H1 (cell line): ENCODE data around the gene MITF.

ENCODE experiments used
- HDAC6 ChIP-seq: IDR thresholded peaks from one replicate; pipeline ENCODE4 v1.7.1; 2012; ENCODE audit warnings: low read depth, mild to moderate bottlenecking, inconsistent platforms, low read length, moderate library complexity
- SIX5 ChIP-seq: IDR thresholded peaks from 2 replicates; pipeline ENCODE4 v1.6.1; 2011; ENCODE audit warnings: mild to moderate bottlenecking, low read depth, low read length

GRCh38 chr3:69893274-69893673 lies 154.0 kb downstream of the MITF start:
- TF ChIP-seq SIX5 (no peak), HDAC6 (no peak)
